Measurements from ENCODE around the gene P2RX5. TPM values are rescaled to one million over a fixed set of nuclear protein-coding genes. Genes with fewer than 3 reads are reported as not detected.

Gene P2RX5
- total RNA-seq, 2 donors from 2014 or later: 0.93 to 2.0 TPM

- intact Hi-C loops (cut with DNase I): loop anchor here in 1 of 2 donors (10.0 kb wide), 1 partner anchor 102 kb away; no protein-coding TSS in a partner anchor
- no peak for DNase-seq (ENCODE audit: low spot score)
Observed at GRCh38 chr17:3636908-3637373, 59.0 kb downstream of the P2RX5 start.

GRCh38 chr17:3636154-3636907, 59.6 kb downstream of the P2RX5 start, which contains the start of the genes CTNS and SHPK:
TSS of gene CTNS (plus strand) at chr17:3636760. CDS start at chr17:3640207, 3,447 bp downstream.
TSS of gene SHPK (minus strand) at chr17:3636250. CDS start at chr17:3636219, 31 bp downstream.
- peak; percentile 99 for DNase-seq (ENCODE audit: low spot score)
- intact Hi-C loops (cut with DNase I): loop anchor here in 1 of 2 donors (10.0 kb wide), 1 partner anchor 102 kb away; no protein-coding TSS in a partner anchor

- DNase-seq (ENCODE audit: low spot score): no peak
Observed at GRCh38 chr17:3635474-3636153, 60.3 kb downstream of the P2RX5 start.

GRCh38 chr17:3632287-3632686, 63.7 kb downstream of the P2RX5 start:
- intact Hi-C loops (cut with DNase I): loop anchor here in 1 of 2 donors (10.0 kb wide), 1 partner anchor 97 kb away; no protein-coding TSS in a partner anchor
- no peak for DNase-seq (ENCODE audit: low spot score)

More at GRCh38 chr17:3635474-3636153, 60.3 kb downstream of the P2RX5 start:
- intact Hi-C loops (cut with DNase I): loop anchor here in 1 of 2 donors (10.0 kb wide), 1 partner anchor 101 kb away; no protein-coding TSS in a partner anchor

- intact Hi-C loops (cut with DNase I): loop anchor here in 1 of 2 donors (10.0 kb wide), 1 partner anchor 96 kb away; no protein-coding TSS in a partner anchor
- no peak for DNase-seq (ENCODE audit: low spot score)
Observed at GRCh38 chr17:3630781-3631180, 65.2 kb downstream of the P2RX5 start.

GRCh38 chr17:3627769-3628167, 68.2 kb downstream of the P2RX5 start:
- intact Hi-C loops (cut with DNase I): no loop called here
- DNase-seq (ENCODE audit: low spot score): no peak

- intact Hi-C loops (cut with DNase I): no loop called here
- no peak for DNase-seq (ENCODE audit: low spot score)
Observed at GRCh38 chr17:3626831-3627768, 68.9 kb downstream of the P2RX5 start.

Other genes starting within 250 kb of the P2RX5 start
- under 1 TPM; 0.24 to 0.28 TPM for gene SPATA22, start 224.3 kb downstream of the P2RX5 start, total RNA-seq
- 1 to 10 TPM; 7.8 to 9.7 TPM for gene ASPA, start 220.2 kb downstream of the P2RX5 start, total RNA-seq
- gene TRPV3, start 138.3 kb downstream of the P2RX5 start, total RNA-seq: 1 to 10 TPM; 1.5 to 2.7 TPM
- gene TRPV1, start 86.7 kb downstream of the P2RX5 start, total RNA-seq: 1 to 10 TPM; 3.6 to 5.9 TPM
- 10 to 100 TPM in 1 of 2 donors, 1 to 10 TPM in 1; 6.1 to 13.3 TPM for gene SHPK, start 59.9 kb downstream of the P2RX5 start, total RNA-seq
- 10 to 100 TPM in 1 of 2 donors, 1 to 10 TPM in 1; 9.2 to 11.7 TPM for gene CTNS, start 59.4 kb downstream of the P2RX5 start, total RNA-seq
- gene TAX1BP3, start 27.6 kb downstream of the P2RX5 start, total RNA-seq: 100 to 1,000 TPM; 106 to 126 TPM
- gene EMC6, start 27.3 kb downstream of the P2RX5 start, total RNA-seq: 10 to 100 TPM; 23.7 to 24.7 TPM
- under 1 TPM in 1 of 2 donors, not detected in 1; 0.24 TPM for gene HASPIN, start 27.7 kb upstream of the P2RX5 start, total RNA-seq
- gene ITGAE, start 105.0 kb upstream of the P2RX5 start, total RNA-seq: 10 to 100 TPM; 18.2 to 25.6 TPM
- gene NCBP3, start 150.1 kb upstream of the P2RX5 start, total RNA-seq: 10 to 100 TPM; 22.3 to 22.8 TPM
- gene CAMKK1, start 196.9 kb upstream of the P2RX5 start, total RNA-seq: 10 to 100 TPM in 1 of 2 donors, 1 to 10 TPM in 1; 7.1 to 11.8 TPM
- 100 to 1,000 TPM in 1 of 2 donors, 10 to 100 TPM in 1; 71.0 to 115 TPM for gene P2RX1, start 220.3 kb upstream of the P2RX5 start, total RNA-seq

Measured in posterior vena cava (tissue), 2 donors.